Measurements from ENCODE around the gene SLC8A2.

The SLC8A2 gene

GRCh38 chr19:47497050-47497766 is 25.5 kb upstream of the SLC8A2 start:
- Histone ChIP-seq H3K4me1 (ENCODE audit: insufficient read depth, low read length) (no peaks in the 10 kb centered on the region), H3K9me3 (ENCODE audit: control insufficient read depth, insufficient read depth, low read length) (no peaks in the 10 kb centered on the region), H3K9ac (ENCODE audit: low read depth, low read length) (no peak overlapping the region), H3K36me3 (ENCODE audit: insufficient read depth, low read length) (no peaks in the 10 kb centered on the region; the same call in 1 of the 2 replicates)

DNA sequence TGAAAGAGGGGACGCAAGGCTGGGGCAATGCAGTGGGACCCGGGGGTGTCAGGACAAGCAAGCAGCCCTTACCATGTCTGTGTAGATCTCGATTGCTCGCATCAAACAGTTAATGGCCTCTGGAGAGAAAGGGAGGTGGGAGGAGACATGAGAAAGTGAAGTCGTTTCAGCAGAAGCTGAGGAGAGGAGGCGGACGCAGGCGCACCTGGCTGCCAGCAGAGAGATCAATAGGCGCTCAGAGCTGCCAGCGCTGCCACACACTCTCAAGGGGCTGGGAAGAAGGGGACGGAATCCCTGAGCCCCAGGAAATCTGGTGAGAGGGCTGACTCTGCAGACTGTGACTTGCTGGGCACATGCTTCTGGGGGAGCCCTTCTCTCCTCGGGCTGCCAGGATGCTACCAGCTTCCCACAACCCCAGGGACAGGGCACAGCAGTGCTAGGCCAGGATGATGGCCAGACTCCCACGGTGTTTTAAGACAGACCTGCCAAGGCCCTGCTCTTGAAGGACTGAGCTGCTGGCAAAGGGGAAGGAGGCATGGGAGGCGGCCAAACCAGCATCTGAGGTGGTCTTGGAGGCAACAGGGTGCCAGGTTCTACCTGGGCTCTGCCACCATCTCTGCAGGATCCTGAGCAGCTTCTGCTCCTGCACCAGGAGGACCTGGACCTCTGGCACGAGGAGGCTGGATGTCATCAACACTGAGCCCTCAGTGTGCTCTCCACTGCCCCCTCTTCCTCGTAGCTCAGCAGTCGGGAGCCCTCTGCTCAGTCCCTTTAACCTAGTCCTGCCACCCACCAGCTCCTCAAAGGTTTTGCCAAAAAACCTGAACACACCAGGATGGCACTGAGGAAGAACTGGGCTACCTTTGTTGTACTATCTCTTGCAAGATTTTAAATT is 24.0 kb upstream of the SLC8A2 start:
- Histone ChIP-seq H3K4me1 (ENCODE audit: insufficient read depth, low read length) (no peaks in the 10 kb centered on the region), H3K9ac (ENCODE audit: low read depth, low read length) (no peak overlapping the region), H3K9me3 (ENCODE audit: control insufficient read depth, insufficient read depth, low read length) (no peaks in the 10 kb centered on the region), H3K36me3 (ENCODE audit: insufficient read depth, low read length) (no peaks in the 10 kb centered on the region; the same call in 1 of the 2 replicates)

GRCh38 chr19:47494729-47495128 is 23.0 kb upstream of the SLC8A2 start:
- Histone ChIP-seq H3K36me3 (ENCODE audit: insufficient read depth, low read length) (peaks cover 4% of the 10 kb centered on the region), H3K4me1 (ENCODE audit: insufficient read depth, low read length) (no peaks in the 10 kb centered on the region), H3K9me3 (ENCODE audit: control insufficient read depth, insufficient read depth, low read length) (no peaks in the 10 kb centered on the region), H3K9ac (ENCODE audit: low read depth, low read length) (no peak overlapping the region)

- no peak overlapping the region for H3K9ac ChIP-seq (ENCODE audit: low read depth, low read length)
- H3K9me3 ChIP-seq (ENCODE audit: control insufficient read depth, insufficient read depth, low read length) = no peaks in the 10 kb centered on the region
- H3K4me1 ChIP-seq (ENCODE audit: insufficient read depth, low read length) = no peaks in the 10 kb centered on the region
- H3K36me3 ChIP-seq (ENCODE audit: insufficient read depth, low read length) = peaks cover 4% of the 10 kb centered on the region
Observed at GRCh38 chr19:47494211-47494547, 22.5 kb upstream of the SLC8A2 start.

GRCh38 chr19:47493378-47494210 is 21.9 kb upstream of the SLC8A2 start:
- Histone ChIP-seq H3K36me3 (ENCODE audit: insufficient read depth, low read length) (peaks cover 4% of the 10 kb centered on the region), H3K9ac (ENCODE audit: low read depth, low read length) (no peak overlapping the region), H3K4me1 (ENCODE audit: insufficient read depth, low read length) (no peaks in the 10 kb centered on the region), H3K9me3 (ENCODE audit: control insufficient read depth, insufficient read depth, low read length) (no peaks in the 10 kb centered on the region)

- Histone ChIP-seq H3K36me3 (ENCODE audit: insufficient read depth, low read length) (peaks cover 4% of the 10 kb centered on the region), H3K4me1 (ENCODE audit: insufficient read depth, low read length) (no peaks in the 10 kb centered on the region), H3K9ac (ENCODE audit: low read depth, low read length) (no peak overlapping the region), H3K9me3 (ENCODE audit: control insufficient read depth, insufficient read depth, low read length) (no peaks in the 10 kb centered on the region)
Observed at GRCh38 chr19:47492571-47493377, 21.1 kb upstream of the SLC8A2 start.

DNA sequence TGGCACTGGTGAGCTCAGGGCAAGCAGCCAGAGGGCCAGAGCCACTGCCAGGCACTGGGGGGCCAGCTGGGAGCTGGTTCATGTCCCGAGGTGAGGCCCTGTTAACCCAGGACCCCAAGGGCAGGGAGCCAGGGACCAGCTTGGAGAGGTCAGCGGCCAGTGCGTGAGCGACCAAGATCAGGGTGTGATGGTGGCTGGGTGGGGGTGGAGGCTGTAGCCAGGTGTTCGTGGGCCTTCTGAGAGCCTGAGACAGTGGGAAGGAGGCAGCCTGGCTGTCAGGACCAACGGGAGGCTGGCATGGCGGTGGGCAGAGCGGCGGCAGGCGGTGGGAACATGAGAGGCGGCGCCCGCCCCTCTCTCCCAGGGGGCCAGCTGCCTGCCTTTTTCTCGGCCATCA is 20.4 kb upstream of the SLC8A2 start:
- peaks cover 4% of the 10 kb centered on the region for H3K36me3 ChIP-seq (ENCODE audit: insufficient read depth, low read length)
- no peak overlapping the region for H3K9ac ChIP-seq (ENCODE audit: low read depth, low read length)
- H3K9me3 ChIP-seq (ENCODE audit: control insufficient read depth, insufficient read depth, low read length) = no peaks in the 10 kb centered on the region
- H3K4me1 ChIP-seq (ENCODE audit: insufficient read depth, low read length) = no peaks in the 10 kb centered on the region

DNA sequence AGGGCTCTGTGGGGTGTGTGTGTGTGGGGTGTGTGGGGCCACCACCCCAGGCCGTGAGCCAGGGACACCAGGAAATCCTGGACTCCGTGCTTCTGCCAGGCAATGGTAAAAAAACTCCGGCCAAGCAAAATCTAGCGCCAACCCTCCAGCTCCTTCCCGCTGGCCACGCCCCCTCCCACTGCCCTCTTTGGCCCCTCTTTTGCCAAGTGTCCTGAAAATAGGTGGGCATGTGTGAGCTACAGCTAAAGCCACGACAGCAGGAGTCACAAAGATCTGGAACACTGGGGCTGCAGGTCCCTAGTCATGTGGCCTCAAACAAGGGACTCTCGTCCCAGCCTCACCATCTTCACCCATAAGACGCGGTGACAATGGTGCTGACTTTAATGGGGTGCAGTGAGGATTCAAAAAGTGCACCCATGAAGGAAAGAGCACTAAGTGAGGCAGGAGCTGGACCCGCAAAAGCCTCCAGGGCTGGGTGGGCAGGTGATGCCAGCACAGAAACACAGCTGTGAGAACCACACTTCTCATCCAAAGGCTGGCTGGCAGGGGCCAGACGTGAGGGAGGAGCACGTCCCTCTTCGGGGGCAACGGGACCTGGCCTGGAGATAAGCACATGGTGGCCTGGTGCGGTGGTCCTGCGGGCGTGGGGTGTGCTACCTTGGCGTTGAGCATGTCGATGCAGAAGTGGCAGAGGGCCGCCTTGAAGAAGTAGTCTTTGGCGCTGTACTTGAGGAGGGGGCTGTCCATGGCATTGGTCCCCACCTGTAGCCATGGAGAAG is 19.9 kb upstream of the SLC8A2 start:
- Histone ChIP-seq H3K9me3 (ENCODE audit: control insufficient read depth, insufficient read depth, low read length) (no peaks in the 10 kb centered on the region), H3K9ac (ENCODE audit: low read depth, low read length) (no peak overlapping the region), H3K4me1 (ENCODE audit: insufficient read depth, low read length) (no peaks in the 10 kb centered on the region), H3K36me3 (ENCODE audit: insufficient read depth, low read length) (peaks cover 4% of the 10 kb centered on the region)

DNA sequence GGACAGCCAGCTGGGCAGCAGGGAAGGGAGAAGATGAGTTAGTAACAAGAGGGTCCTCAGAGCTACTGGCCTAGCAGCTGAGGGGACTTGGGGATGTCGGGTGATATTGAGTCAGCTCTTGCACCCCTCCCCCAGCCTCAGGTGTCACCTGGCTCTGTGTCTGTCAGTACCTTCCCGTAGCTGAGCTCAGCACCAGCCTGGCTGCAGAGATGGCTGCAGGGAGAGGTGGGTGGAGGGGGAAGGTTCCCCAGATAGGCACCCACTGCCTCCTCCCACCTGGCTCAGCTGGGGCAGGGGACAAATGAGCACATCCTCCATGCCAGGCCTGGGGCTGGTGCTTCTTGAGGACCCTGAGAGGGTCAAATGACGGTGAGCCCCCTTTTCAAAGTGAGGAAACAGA is 19.2 kb upstream of the SLC8A2 start:
- H3K9ac ChIP-seq (ENCODE audit: low read depth, low read length) = no peak overlapping the region
- no peaks in the 10 kb centered on the region for H3K9me3 ChIP-seq (ENCODE audit: control insufficient read depth, insufficient read depth, low read length)
- peaks cover 4% of the 10 kb centered on the region for H3K36me3 ChIP-seq (ENCODE audit: insufficient read depth, low read length)
- no peaks in the 10 kb centered on the region for H3K4me1 ChIP-seq (ENCODE audit: insufficient read depth, low read length)

GRCh38 chr19:47490031-47490430 is 18.3 kb upstream of the SLC8A2 start:
- Histone ChIP-seq H3K36me3 (ENCODE audit: insufficient read depth, low read length) (peaks cover 7% of the 10 kb centered on the region), H3K9ac (ENCODE audit: low read depth, low read length) (no peak overlapping the region), H3K9me3 (ENCODE audit: control insufficient read depth, insufficient read depth, low read length) (no peaks in the 10 kb centered on the region), H3K4me1 (ENCODE audit: insufficient read depth, low read length) (no peaks in the 10 kb centered on the region)

GRCh38 chr19:47489072-47489914 is 17.6 kb upstream of the SLC8A2 start:
- peaks cover 7% of the 10 kb centered on the region for H3K36me3 ChIP-seq (ENCODE audit: insufficient read depth, low read length)
- no peaks in the 10 kb centered on the region for H3K4me1 ChIP-seq (ENCODE audit: insufficient read depth, low read length)
- H3K9ac ChIP-seq (ENCODE audit: low read depth, low read length) = no peak overlapping the region
- H3K9me3 ChIP-seq (ENCODE audit: control insufficient read depth, insufficient read depth, low read length) = no peaks in the 10 kb centered on the region

DNA sequence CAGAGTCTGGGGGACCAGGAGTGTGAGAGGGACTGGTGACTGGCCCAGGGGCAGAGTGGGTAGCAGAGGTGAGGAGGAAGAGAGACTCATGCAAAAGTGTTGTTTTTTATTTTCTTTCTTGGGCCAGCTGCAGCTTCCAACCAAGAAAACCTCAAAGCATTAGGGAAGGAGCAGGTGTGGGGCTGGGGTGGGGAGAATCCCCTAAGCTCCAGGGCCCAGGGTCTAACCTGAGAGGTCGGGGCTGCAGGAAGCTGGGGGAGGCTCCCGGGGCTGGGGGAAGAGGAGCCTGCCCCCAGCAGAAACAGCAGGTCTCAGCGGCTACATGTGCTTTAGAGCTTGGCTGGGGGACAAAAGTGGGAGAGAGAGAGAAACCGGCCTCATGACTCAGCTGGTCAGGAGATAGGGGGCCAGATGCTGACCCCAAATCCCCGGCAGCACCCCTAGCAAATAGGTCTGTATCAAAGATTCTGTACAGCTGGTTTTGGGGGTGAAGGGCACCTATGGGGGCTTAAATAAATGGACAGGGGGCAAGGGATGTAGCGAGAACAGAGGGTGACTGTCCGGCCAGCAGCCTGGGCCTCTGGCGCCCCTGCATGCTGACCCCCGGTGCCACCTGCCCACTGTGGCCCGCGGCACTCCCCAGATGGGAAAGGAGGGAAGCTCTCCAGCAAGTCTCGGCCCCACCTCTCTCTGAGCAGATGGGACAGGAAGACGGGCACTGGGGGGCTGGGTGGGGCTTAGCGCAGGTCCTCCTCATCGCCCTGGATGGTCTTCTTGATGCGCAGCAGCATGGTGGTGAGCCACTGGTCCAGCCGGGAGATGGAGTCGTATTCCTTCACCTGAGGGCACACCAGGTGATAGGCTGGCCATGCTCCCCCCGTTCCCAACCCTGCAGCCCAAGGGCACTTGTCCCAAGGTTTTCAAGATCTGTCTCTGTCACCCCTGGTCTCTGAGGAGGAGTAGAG is 16.1 kb upstream of the SLC8A2 start:
- no peaks in the 10 kb centered on the region for H3K4me1 ChIP-seq (ENCODE audit: insufficient read depth, low read length)

More for the DNA sequence above, 16.1 kb upstream of the SLC8A2 start:
- Histone ChIP-seq H3K36me3 (ENCODE audit: insufficient read depth, low read length) (peaks cover 7% of the 10 kb centered on the region), H3K9ac (ENCODE audit: low read depth, low read length) (no peak overlapping the region), H3K9me3 (ENCODE audit: control insufficient read depth, insufficient read depth, low read length) (no peaks in the 10 kb centered on the region)

Data from ES-I3 (cell line).